ENCODE data around the gene CBX7. TPM values are rescaled to one million over a fixed set of nuclear protein-coding genes. Genes with fewer than 3 reads are reported as not detected.

Gene CBX7
- polyA plus RNA-seq, 1 donor from 2014 or later = 4.4 TPM

GRCh38 chr22:39097098-39098020 lies 55.1 kb downstream of the CBX7 start, which contains the start of gene APOBEC3H:
TSS of gene APOBEC3H (plus strand) at chr22:39097244. CDS start at chr22:39100279, 3,035 bp downstream.
- Histone ChIP-seq H3K27ac (ENCODE audit: low read length) (no peak within 1 kb of the TSS), H3K4me2 (ENCODE audit: low read length) (no peak within 1 kb of the TSS), H3K9me3 (ENCODE audit: low read length) (no peaks in the 10 kb centered on the region), H2AFZ (ENCODE audit: low read depth, low read length) (no peak within 1 kb of the TSS), H4K20me1 (ENCODE audit: insufficient read depth) (no peaks in the 10 kb centered on the region), H3F3A (ENCODE audit: insufficient read depth, low read length, poor library complexity, severe bottlenecking) (no peaks in the 10 kb centered on the region), H3K79me2 (replicated peaks; ENCODE audit: insufficient read depth, low read length) (no peaks in the 10 kb centered on the region), H3K4me3 (ENCODE audit: low read length) (no peak within 1 kb of the TSS), H3K9me2 (ENCODE audit: insufficient read depth, low read length) (no peaks in the 10 kb centered on the region), H3K9ac (ENCODE audit: low read length) (no peak within 1 kb of the TSS), H3K36me3 (ENCODE audit: insufficient read depth, low read length) (no peaks in the 10 kb centered on the region), H3K27me3 (ENCODE audit: insufficient read depth, low read depth, low read length) (no peaks in the 10 kb centered on the region)
- TF ChIP-seq RAD21 (conservative IDR thresholded peaks at IDR 0.05) = no peak

DNA sequence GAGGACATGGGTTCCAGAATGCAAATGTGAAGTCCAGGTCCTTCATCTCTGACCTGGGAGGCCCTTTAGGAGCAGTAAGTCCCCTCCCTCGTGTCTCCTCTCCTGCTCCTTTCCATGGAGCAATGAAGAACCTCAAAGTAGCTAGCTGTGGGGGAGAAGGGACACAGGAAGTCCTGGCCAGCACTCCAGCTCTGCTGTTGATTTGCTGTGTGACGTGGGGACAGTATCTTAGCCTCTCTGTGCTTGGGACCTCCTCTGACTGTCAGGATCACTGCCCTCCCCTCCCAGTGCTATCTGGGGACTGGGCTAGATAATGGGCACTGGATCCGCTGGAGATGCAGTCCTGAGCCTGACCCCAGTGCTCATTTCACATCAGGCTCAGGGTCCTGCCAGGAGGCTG lies 56.5 kb downstream of the CBX7 start:
- H3F3A ChIP-seq (ENCODE audit: insufficient read depth, low read length, poor library complexity, severe bottlenecking) = no peaks in the 10 kb centered on the region
- no peaks in the 10 kb centered on the region for H4K20me1 ChIP-seq (ENCODE audit: insufficient read depth)
- no peak overlapping the region for H3K4me3 ChIP-seq (ENCODE audit: low read length)
- H3K79me2 ChIP-seq (replicated peaks; ENCODE audit: insufficient read depth, low read length) = no peaks in the 10 kb centered on the region
- H3K9ac ChIP-seq (ENCODE audit: low read length) = no peak overlapping the region
- H3K27ac ChIP-seq (ENCODE audit: low read length) = no peak overlapping the region
- no peak overlapping the region for H3K4me2 ChIP-seq (ENCODE audit: low read length)
- TF ChIP-seq RAD21 (conservative IDR thresholded peaks at IDR 0.05) (no peak), EZH2 (IDR thresholded peaks at IDR 0.05; ENCODE audit: borderline replicate concordance, insufficient read depth, low read length, poor library complexity, severe bottlenecking) (no peak), SMC3 (conservative IDR thresholded peaks at IDR 0.05; ENCODE audit: poor library complexity) (no peak), TAF1 (IDR thresholded peaks at IDR 0.05; ENCODE audit: low read depth) (no peak), EP300 (conservative IDR thresholded peaks at IDR 0.05; ENCODE audit: poor library complexity, severe bottlenecking) (no peak), MXI1 (conservative IDR thresholded peaks at IDR 0.05; ENCODE audit: poor library complexity, severe bottlenecking) (no peak), POLR2AphosphoS5 (IDR thresholded peaks at IDR 0.05) (no peak)
- TF ChIP-seq, protein P1, sequence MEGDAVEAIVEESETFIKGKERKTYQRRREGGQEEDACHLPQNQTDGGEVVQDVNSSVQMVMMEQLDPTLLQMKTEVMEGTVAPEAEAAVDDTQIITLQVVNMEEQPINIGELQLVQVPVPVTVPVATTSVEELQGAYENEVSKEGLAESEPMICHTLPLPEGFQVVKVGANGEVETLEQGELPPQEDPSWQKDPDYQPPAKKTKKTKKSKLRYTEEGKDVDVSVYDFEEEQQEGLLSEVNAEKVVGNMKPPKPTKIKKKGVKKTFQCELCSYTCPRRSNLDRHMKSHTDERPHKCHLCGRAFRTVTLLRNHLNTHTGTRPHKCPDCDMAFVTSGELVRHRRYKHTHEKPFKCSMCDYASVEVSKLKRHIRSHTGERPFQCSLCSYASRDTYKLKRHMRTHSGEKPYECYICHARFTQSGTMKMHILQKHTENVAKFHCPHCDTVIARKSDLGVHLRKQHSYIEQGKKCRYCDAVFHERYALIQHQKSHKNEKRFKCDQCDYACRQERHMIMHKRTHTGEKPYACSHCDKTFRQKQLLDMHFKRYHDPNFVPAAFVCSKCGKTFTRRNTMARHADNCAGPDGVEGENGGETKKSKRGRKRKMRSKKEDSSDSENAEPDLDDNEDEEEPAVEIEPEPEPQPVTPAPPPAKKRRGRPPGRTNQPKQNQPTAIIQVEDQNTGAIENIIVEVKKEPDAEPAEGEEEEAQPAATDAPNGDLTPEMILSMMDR (IDR thresholded peaks at IDR 0.05; ENCODE audit: poor library complexity, severe bottlenecking) = no peak
- TF ChIP-seq, protein P2, sequence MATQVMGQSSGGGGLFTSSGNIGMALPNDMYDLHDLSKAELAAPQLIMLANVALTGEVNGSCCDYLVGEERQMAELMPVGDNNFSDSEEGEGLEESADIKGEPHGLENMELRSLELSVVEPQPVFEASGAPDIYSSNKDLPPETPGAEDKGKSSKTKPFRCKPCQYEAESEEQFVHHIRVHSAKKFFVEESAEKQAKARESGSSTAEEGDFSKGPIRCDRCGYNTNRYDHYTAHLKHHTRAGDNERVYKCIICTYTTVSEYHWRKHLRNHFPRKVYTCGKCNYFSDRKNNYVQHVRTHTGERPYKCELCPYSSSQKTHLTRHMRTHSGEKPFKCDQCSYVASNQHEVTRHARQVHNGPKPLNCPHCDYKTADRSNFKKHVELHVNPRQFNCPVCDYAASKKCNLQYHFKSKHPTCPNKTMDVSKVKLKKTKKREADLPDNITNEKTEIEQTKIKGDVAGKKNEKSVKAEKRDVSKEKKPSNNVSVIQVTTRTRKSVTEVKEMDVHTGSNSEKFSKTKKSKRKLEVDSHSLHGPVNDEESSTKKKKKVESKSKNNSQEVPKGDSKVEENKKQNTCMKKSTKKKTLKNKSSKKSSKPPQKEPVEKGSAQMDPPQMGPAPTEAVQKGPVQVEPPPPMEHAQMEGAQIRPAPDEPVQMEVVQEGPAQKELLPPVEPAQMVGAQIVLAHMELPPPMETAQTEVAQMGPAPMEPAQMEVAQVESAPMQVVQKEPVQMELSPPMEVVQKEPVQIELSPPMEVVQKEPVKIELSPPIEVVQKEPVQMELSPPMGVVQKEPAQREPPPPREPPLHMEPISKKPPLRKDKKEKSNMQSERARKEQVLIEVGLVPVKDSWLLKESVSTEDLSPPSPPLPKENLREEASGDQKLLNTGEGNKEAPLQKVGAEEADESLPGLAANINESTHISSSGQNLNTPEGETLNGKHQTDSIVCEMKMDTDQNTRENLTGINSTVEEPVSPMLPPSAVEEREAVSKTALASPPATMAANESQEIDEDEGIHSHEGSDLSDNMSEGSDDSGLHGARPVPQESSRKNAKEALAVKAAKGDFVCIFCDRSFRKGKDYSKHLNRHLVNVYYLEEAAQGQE (IDR thresholded peaks at IDR 0.05; ENCODE audit: borderline replicate concordance) = no peak
- no peaks in the 10 kb centered on the region for H3K9me2 ChIP-seq (ENCODE audit: insufficient read depth, low read length)
- H3K9me3 ChIP-seq (ENCODE audit: low read length) = no peaks in the 10 kb centered on the region
- H3K36me3 ChIP-seq (ENCODE audit: insufficient read depth, low read length) = no peaks in the 10 kb centered on the region
- no peak overlapping the region for H2AFZ ChIP-seq (ENCODE audit: low read depth, low read length)
- H3K27me3 ChIP-seq (ENCODE audit: insufficient read depth, low read depth, low read length) = no peaks in the 10 kb centered on the region

Measured in neural cell (in vitro differentiated cells).